Upper lobe of left lung (tissue), 6 donors: ENCODE results near the gene SYCP2L. TPM values are rescaled to one million over a fixed set of nuclear protein-coding genes. Genes with fewer than 3 reads are reported as not detected.
A peak's percentile ranks its signal among the peaks of the same experiment; 100 is the strongest.

ENCODE experiments used
- ATAC-seq, 2 donors: fragments of 200-7000 bp; cut with Tn5 transposase; one replicate each; pipeline ENCODE4 v1.9.1; 2022; ENCODE audit warnings: mild to moderate bottlenecking in 2 of 2, moderate library complexity in 2 of 2; ENCODE audit not compliant: low FRiP score in 2 of 2
- DNase-seq, 2 donors: peaks; one replicate each; pipeline ENCODE4 v3.0.0-alpha.2; 2019 to 2020
- H3K27ac ChIP-seq, 4 donors: fragments of 200-600 bp; sonication (generic); one replicate each; pipeline ENCODE4 v1.5.1; 2016 to 2019
- H3K27me3 ChIP-seq, 4 donors: fragments of 200-600 bp; sonication (generic); one replicate each; pipeline ENCODE4 v1.5.1; 2017 to 2019
- H3K36me3 ChIP-seq, 4 donors: fragments of 200-600 bp; sonication (generic); one replicate each; pipeline ENCODE4 v1.5.1; 2016 to 2019
- H3K4me1 ChIP-seq, 4 donors: fragments of 200-600 bp; sonication (generic); one replicate each; pipeline ENCODE4 v1.5.1; 2018 to 2019
- H3K4me3 ChIP-seq, 4 donors: fragments of 200-600 bp; sonication (generic); one replicate each; pipeline ENCODE4 v1.5.1; 2017 to 2019; ENCODE audit warnings: mild to moderate bottlenecking in 2 of 4, moderate library complexity in 1 of 4
- H3K9me3 ChIP-seq, 4 donors: fragments of 200-600 bp; sonication (generic); one replicate each; pipeline ENCODE4 v1.5.1; 2018 to 2019
- CTCF ChIP-seq, 6 experiments: fragments of 450-650 bp in 4 of 6; fragments of 200-600 bp in 2 of 6; sonication (generic) in 2 of 6; IDR thresholded peaks; one replicate each; pipeline ENCODE4 v1.5.1; 2016 to 2019; ENCODE audit warnings: antibody characterized with exemption in 6 of 6
- EP300 ChIP-seq, 4 donors: sonication (generic); formaldehyde crosslinking; IDR thresholded peaks; one replicate each; pipeline ENCODE4 v1.5.1; 2017; ENCODE audit warnings: antibody characterized with exemption in 4 of 4, control low read depth in 2 of 4
- POLR2A ChIP-seq, 4 donors: fragments of 450-650 bp; IDR thresholded peaks; one replicate each; pipeline ENCODE4 v1.5.1; 2016 to 2017; ENCODE audit warnings: antibody characterized with exemption in 4 of 4, mild to moderate bottlenecking in 2 of 4
- POLR2AphosphoS5 ChIP-seq, 2 donors: sonication (generic); formaldehyde crosslinking; IDR thresholded peaks; one replicate each; pipeline ENCODE4 v1.5.1; 2017; ENCODE audit warnings: antibody characterized with exemption in 2 of 2
- WGBS, 2 donors: methylation state at CpG; one replicate each; pipeline ENCODE4 v1.1.5; 2017 to 2018; 5-methylcytosine and 5-hydroxymethylcytosine counted together
- total RNA-seq, 6 donors: library from RNA; depleted of rRNA in 4 of 6; stranded (reverse); fragments of >200 nt in 4 of 6; gene quantifications; one replicate each; pipeline versions ENCODE4 v1.1.0 to v1.2.1, GENCODE V29; 2016 to 2021
- donor health status: DM: no; HTN: no; CAD: no; lungs with moderate emphysema.
- donor health status: DM: no; HTN: yes; CAD: no; lungs with severe emphysema.

SYCP2L gene
- total RNA-seq, 6 donors from 2014 or later: 0.46 to 8.4 (median 1.6) TPM

- no peaks in the 10 kb centered on the region for H3K27me3 ChIP-seq
- TF ChIP-seq CTCF (IDR thresholded peaks at IDR 0.05) (no peak), POLR2AphosphoS5 (IDR thresholded peaks at IDR 0.05) (no peak), POLR2A (IDR thresholded peaks at IDR 0.05) (no peak), EP300 (IDR thresholded peaks at IDR 0.05) (no peak)
- ATAC-seq (no peak), DNase-seq (no peak)
- no peaks in the 10 kb centered on the region for H3K4me1 ChIP-seq
- 91 to 95% methylated on average over 6 of the region's 6 CpGs for WGBS, 2 donors
- H3K4me3 ChIP-seq: no peak overlapping the region
- H3K36me3 ChIP-seq: no peaks in the 10 kb centered on the region
- no peaks in the 10 kb centered on the region for H3K9me3 ChIP-seq
- H3K27ac ChIP-seq: no peak overlapping the region
Observed at GRCh38 chr6:10957414-10957886, 70.6 kb downstream of the SYCP2L start.

- no peak for TF ChIP-seq POLR2A (IDR thresholded peaks at IDR 0.05)
- TF ChIP-seq EP300 (IDR thresholded peaks at IDR 0.05): no peak
- no peak for TF ChIP-seq POLR2AphosphoS5 (IDR thresholded peaks at IDR 0.05)
- Histone ChIP-seq H3K9me3 (no peaks in the 10 kb centered on the region), H3K36me3 (no peaks in the 10 kb centered on the region), H3K27ac (no peak overlapping the region), H3K4me1 (no peaks in the 10 kb centered on the region), H3K4me3 (no peak overlapping the region), H3K27me3 (no peaks in the 10 kb centered on the region)
- ATAC-seq (no peak), DNase-seq (no peak)
- 80 to 87% methylated on average over 2 of the region's 2 CpGs for WGBS, 2 donors
Observed at GRCh38 chr6:10960171-10960570, 73.3 kb downstream of the SYCP2L start.

- no peak for ATAC-seq
- DNase-seq: no peak
- 90 to 96% methylated on average over 3 of the region's 3 CpGs for WGBS, 2 donors
- Histone ChIP-seq H3K9me3 (peaks cover 0 to 10% (median 0%) of the 10 kb centered on the region in 4 donors), H3K27ac (no peak overlapping the region), H3K4me3 (no peak overlapping the region), H3K36me3 (no peaks in the 10 kb centered on the region), H3K27me3 (no peaks in the 10 kb centered on the region), H3K4me1 (no peaks in the 10 kb centered on the region)
- TF ChIP-seq EP300 (IDR thresholded peaks at IDR 0.05) (no peak), POLR2AphosphoS5 (IDR thresholded peaks at IDR 0.05) (no peak), CTCF (IDR thresholded peaks at IDR 0.05) (no peak), POLR2A (IDR thresholded peaks at IDR 0.05) (no peak)
Observed at GRCh38 chr6:10961837-10962236, 75.0 kb downstream of the SYCP2L start.

- Histone ChIP-seq H3K4me1 (no peaks in the 10 kb centered on the region), H3K27ac (no peak overlapping the region), H3K27me3 (no peaks in the 10 kb centered on the region), H3K36me3 (no peaks in the 10 kb centered on the region), H3K4me3 (no peak overlapping the region), H3K9me3 (peaks cover 0 to 13% (median under 1%) of the 10 kb centered on the region in 4 donors)
- ATAC-seq (peak in 1 of 2 donors; percentile 48), DNase-seq (no peak)
- WGBS, 2 donors: 52 to 60% methylated on average over 1 of the region's 1 CpG
- TF ChIP-seq POLR2AphosphoS5 (IDR thresholded peaks at IDR 0.05) (no peak), POLR2A (IDR thresholded peaks at IDR 0.05) (no peak), EP300 (IDR thresholded peaks at IDR 0.05) (no peak), CTCF (IDR thresholded peaks at IDR 0.05) (no peak)
Observed at GRCh38 chr6:10962673-10963072, 75.8 kb downstream of the SYCP2L start.

GRCh38 chr6:10963113-10963512 lies 76.3 kb downstream of the SYCP2L start:
- H3K4me1 ChIP-seq: no peaks in the 10 kb centered on the region
- DNase-seq (no peak), ATAC-seq (no peak)
- H3K4me3 ChIP-seq: no peak overlapping the region
- TF ChIP-seq CTCF (IDR thresholded peaks at IDR 0.05) (no peak), EP300 (IDR thresholded peaks at IDR 0.05) (no peak), POLR2AphosphoS5 (IDR thresholded peaks at IDR 0.05) (no peak), POLR2A (IDR thresholded peaks at IDR 0.05) (no peak)
- peaks cover 0 to 14% (median 2%) of the 10 kb centered on the region in 4 donors for H3K9me3 ChIP-seq
- H3K27me3 ChIP-seq: no peaks in the 10 kb centered on the region
- WGBS, 2 donors: 71 to 79% methylated on average over 2 of the region's 2 CpGs
- no peak overlapping the region for H3K27ac ChIP-seq
- no peaks in the 10 kb centered on the region for H3K36me3 ChIP-seq
